WTC11 (cell line): ENCODE results near the gene TMEM130.

Experiments
- ATF1 ChIP-seq: sonication (generic); formaldehyde crosslinking; IDR thresholded peaks from 2 replicates; pipeline ENCODE4 v1.8.1; 2023; ENCODE audit warnings: mild to moderate bottlenecking, moderate library complexity, missing genetic modification reagents
- CREB1 ChIP-seq: sonication (generic); formaldehyde crosslinking; IDR thresholded peaks from 2 replicates; pipeline ENCODE4 v1.8.0; 2023; ENCODE audit warnings: mild to moderate bottlenecking, missing genetic modification reagents
- ESRRA ChIP-seq: sonication (generic); formaldehyde crosslinking; IDR thresholded peaks from 2 replicates; pipeline ENCODE4 v1.8.1; 2022; ENCODE audit warnings: mild to moderate bottlenecking, missing genetic modification reagents, borderline replicate concordance
- NR1H2 ChIP-seq: sonication (generic); formaldehyde crosslinking; IDR thresholded peaks from 2 replicates; pipeline ENCODE4 v1.9.0; 2021; ENCODE audit warnings: mild to moderate bottlenecking, moderate library complexity, missing genetic modification reagents
- TEAD4 ChIP-seq: sonication (generic); formaldehyde crosslinking; IDR thresholded peaks from 2 replicates; pipeline ENCODE4 v1.8.0; 2022; ENCODE audit warnings: mild to moderate bottlenecking, missing genetic modification reagents
- ZNF121 ChIP-seq: sonication (generic); formaldehyde crosslinking; IDR thresholded peaks from 2 replicates; pipeline ENCODE4 v1.8.0; 2023; ENCODE audit warnings: missing genetic modification reagents
- ZNF138 ChIP-seq: sonication (generic); formaldehyde crosslinking; conservative IDR thresholded peaks from 2 replicates; pipeline ENCODE4 v1.8.1; 2022; ENCODE audit warnings: mild to moderate bottlenecking, moderate library complexity, missing genetic modification reagents
- ZNF232 ChIP-seq: sonication (generic); formaldehyde crosslinking; IDR thresholded peaks from 2 replicates; pipeline ENCODE4 v1.8.0; 2022; ENCODE audit warnings: mild to moderate bottlenecking, missing genetic modification reagents
- TF ChIP-seq, protein P1 (sequence below): fragments of 200-600 bp; IDR thresholded peaks from 2 replicates; pipeline ENCODE4 v1.8.0; 2022; ENCODE audit warnings: antibody characterized with exemption
- TF ChIP-seq, protein P2 (sequence below): sonication (generic); formaldehyde crosslinking; IDR thresholded peaks from 2 replicates; pipeline ENCODE4 v1.8.1; 2023; ENCODE audit warnings: mild to moderate bottlenecking, missing genetic modification reagents
- TF ChIP-seq, protein P3 (sequence below): sonication (generic); formaldehyde crosslinking; IDR thresholded peaks from 2 replicates; pipeline ENCODE4 v1.8.0; 2022; ENCODE audit warnings: mild to moderate bottlenecking, missing genetic modification reagents

DNA sequence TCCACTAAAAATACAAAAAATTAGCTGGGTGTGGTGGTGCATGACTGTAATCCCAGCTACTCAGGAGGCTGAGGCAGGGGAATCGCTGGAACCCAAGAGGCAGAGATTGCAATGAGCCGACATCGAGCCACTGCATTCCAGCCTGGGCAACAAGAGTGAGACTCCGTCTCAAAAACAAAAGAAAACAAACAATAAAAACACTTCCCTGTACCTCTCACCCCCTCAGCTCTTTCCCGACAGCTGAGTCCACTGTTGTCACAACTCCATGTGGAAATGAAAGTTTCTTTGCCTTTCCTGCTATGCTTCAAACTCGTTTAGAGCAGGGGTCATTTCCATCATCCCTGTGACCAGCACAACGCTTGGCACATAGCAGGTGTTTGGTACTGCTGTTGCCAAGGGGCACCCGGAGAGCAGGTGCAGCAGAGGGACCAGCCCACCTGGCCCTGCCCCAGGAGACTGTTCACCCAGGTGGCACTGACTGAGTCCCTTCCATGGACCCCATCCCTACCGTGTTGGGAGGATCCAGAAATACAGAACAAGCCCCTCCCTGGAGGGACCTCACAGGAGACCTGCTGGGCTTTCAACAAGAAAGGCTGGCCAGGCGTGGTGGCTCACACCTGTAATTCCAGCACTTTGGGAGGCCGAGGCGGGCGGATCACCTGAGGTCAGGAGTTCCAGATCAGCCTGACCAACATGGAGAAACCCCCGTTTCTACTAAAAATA lies 4.9 kb downstream of the TMEM130 start:
- TF ChIP-seq, protein P1, sequence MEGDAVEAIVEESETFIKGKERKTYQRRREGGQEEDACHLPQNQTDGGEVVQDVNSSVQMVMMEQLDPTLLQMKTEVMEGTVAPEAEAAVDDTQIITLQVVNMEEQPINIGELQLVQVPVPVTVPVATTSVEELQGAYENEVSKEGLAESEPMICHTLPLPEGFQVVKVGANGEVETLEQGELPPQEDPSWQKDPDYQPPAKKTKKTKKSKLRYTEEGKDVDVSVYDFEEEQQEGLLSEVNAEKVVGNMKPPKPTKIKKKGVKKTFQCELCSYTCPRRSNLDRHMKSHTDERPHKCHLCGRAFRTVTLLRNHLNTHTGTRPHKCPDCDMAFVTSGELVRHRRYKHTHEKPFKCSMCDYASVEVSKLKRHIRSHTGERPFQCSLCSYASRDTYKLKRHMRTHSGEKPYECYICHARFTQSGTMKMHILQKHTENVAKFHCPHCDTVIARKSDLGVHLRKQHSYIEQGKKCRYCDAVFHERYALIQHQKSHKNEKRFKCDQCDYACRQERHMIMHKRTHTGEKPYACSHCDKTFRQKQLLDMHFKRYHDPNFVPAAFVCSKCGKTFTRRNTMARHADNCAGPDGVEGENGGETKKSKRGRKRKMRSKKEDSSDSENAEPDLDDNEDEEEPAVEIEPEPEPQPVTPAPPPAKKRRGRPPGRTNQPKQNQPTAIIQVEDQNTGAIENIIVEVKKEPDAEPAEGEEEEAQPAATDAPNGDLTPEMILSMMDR: no peak
- no peak for TF ChIP-seq ZNF232 (CRISPR knock-in tag)
- TF ChIP-seq ESRRA (CRISPR knock-in tag): no peak
- TF ChIP-seq, protein P2, sequence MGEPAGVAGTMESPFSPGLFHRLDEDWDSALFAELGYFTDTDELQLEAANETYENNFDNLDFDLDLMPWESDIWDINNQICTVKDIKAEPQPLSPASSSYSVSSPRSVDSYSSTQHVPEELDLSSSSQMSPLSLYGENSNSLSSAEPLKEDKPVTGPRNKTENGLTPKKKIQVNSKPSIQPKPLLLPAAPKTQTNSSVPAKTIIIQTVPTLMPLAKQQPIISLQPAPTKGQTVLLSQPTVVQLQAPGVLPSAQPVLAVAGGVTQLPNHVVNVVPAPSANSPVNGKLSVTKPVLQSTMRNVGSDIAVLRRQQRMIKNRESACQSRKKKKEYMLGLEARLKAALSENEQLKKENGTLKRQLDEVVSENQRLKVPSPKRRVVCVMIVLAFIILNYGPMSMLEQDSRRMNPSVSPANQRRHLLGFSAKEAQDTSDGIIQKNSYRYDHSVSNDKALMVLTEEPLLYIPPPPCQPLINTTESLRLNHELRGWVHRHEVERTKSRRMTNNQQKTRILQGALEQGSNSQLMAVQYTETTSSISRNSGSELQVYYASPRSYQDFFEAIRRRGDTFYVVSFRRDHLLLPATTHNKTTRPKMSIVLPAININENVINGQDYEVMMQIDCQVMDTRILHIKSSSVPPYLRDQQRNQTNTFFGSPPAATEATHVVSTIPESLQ (CRISPR knock-in tag): no peak
- TF ChIP-seq CREB1 (CRISPR knock-in tag): no peak
- no peak for TF ChIP-seq NR1H2
- TF ChIP-seq, protein P3, sequence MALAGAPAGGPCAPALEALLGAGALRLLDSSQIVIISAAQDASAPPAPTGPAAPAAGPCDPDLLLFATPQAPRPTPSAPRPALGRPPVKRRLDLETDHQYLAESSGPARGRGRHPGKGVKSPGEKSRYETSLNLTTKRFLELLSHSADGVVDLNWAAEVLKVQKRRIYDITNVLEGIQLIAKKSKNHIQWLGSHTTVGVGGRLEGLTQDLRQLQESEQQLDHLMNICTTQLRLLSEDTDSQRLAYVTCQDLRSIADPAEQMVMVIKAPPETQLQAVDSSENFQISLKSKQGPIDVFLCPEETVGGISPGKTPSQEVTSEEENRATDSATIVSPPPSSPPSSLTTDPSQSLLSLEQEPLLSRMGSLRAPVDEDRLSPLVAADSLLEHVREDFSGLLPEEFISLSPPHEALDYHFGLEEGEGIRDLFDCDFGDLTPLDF: no peak
- no peak for TF ChIP-seq ATF1 (CRISPR knock-in tag)
- TF ChIP-seq TEAD4 (CRISPR knock-in tag): no peak
- TF ChIP-seq ZNF121 (CRISPR knock-in tag): no peak
- TF ChIP-seq ZNF138 (CRISPR knock-in tag): no peak
